SK-N-SH (cell line): Measurements from ENCODE around the gene RAPH1. TPM values are rescaled to one million over a fixed set of nuclear protein-coding genes. Genes with fewer than 3 reads are reported as not detected.

Experiments
- CTCF ChIA-PET: fragments of 300-600, 350-600 bp; formaldehyde crosslinking; extraction: SDS; loops from one replicate; lab custom pipeline; 2021; lab: Yijun Ruan, JAX
- POLR2A ChIA-PET: fragments of 350-600 bp; sonication (Branson Sonifier 250); formaldehyde crosslinking; extraction: SDS; loops from one replicate; lab custom pipeline; 2020; ENCODE audit warnings: antibody characterized with exemption, inconsistent platforms; lab: Yijun Ruan, JAX
- DNase-seq: peaks from one replicate; pipeline ENCODE4 v3.0.0; 2012
- H2AFZ ChIP-seq: fragments of 200-600 bp; sonication (generic); 2 replicates; pipeline ENCODE4 v1.8.1; 2016; ENCODE audit warnings: antibody characterized with exemption, mild to moderate bottlenecking, low read depth
- H3F3A ChIP-seq: fragments of 200-600 bp; sonication (generic); replicated peaks from 2 replicates; pipeline ENCODE3; 2016; ENCODE audit warnings: antibody characterized with exemption, mild to moderate bottlenecking; ENCODE audit not compliant: insufficient read depth
- H3K27ac ChIP-seq, 2 experiments: fragments of 200-500 bp in 1 of 2; fragments of 200-600 bp in 1 of 2; sonication (Bioruptor generic) in 1 of 2; sonication (generic), shearing (Covaris generic) in 1 of 2; 2 replicates each; pipeline versions ENCODE4 v1.5.1 to v1.6.1; 2014 to 2016; ENCODE audit warnings: low read depth in 2 of 2, inconsistent platforms in 1 of 2, low read length in 1 of 2, mild to moderate bottlenecking in 1 of 2, mixed read lengths in 1 of 2
- H3K27me3 ChIP-seq: fragments of 200-600 bp; sonication (generic), shearing (Covaris generic); 2 replicates; pipeline ENCODE4 v1.6.1; 2016; ENCODE audit warnings: mixed run types; ENCODE audit not compliant: insufficient read depth
- H3K36me3 ChIP-seq, 2 experiments: fragments of 200-500 bp in 1 of 2; fragments of 200-600 bp in 1 of 2; sonication (Bioruptor generic) in 1 of 2; sonication (generic) in 1 of 2; replicated peaks in 1 of 2; 2 replicates each; pipeline versions ENCODE3 to v1.5.1; 2014 to 2016; ENCODE audit warnings: low read length in 1 of 2, mild to moderate bottlenecking in 1 of 2; ENCODE audit not compliant: insufficient read depth in 2 of 2, control insufficient read depth in 1 of 2
- H3K4me1 ChIP-seq, 2 experiments: fragments of 200-500 bp in 1 of 2; fragments of 200-600 bp in 1 of 2; sonication (Bioruptor generic) in 1 of 2; sonication (generic), shearing (Covaris generic) in 1 of 2; 2 replicates each; pipeline versions ENCODE4 v1.5.1 to v1.6.1; 2014 to 2016; ENCODE audit warnings: low read depth in 1 of 2, low read length in 1 of 2, mixed run types in 1 of 2; ENCODE audit not compliant: insufficient read depth in 2 of 2, control insufficient read depth in 1 of 2
- H3K4me2 ChIP-seq: fragments of 200-600 bp; sonication (generic), shearing (Covaris generic); 2 replicates; pipeline ENCODE4 v1.6.1; 2017; ENCODE audit warnings: mixed run types
- H3K4me3 ChIP-seq, 2 experiments: fragments of 200-500 bp in 1 of 2; fragments of 200-600 bp in 1 of 2; sonication (Bioruptor generic) in 1 of 2; sonication (generic), shearing (Covaris generic) in 1 of 2; 2 replicates each; pipeline versions ENCODE4 v1.5.1 to v1.8.1; 2014 to 2016; ENCODE audit warnings: low read depth in 2 of 2, inconsistent platforms in 1 of 2, low read length in 1 of 2, mild to moderate bottlenecking in 1 of 2, mixed read lengths in 1 of 2, moderate library complexity in 1 of 2
- H3K79me2 ChIP-seq: fragments of 200-600 bp; sonication (generic); 2 replicates; pipeline ENCODE4 v1.8.1; 2017; ENCODE audit warnings: mild to moderate bottlenecking; ENCODE audit not compliant: insufficient read depth
- H3K9ac ChIP-seq: fragments of 200-600 bp; sonication (generic); 2 replicates; pipeline ENCODE4 v1.6.1; 2017; ENCODE audit warnings: mixed run types
- H3K9me2 ChIP-seq: fragments of 200-600 bp; sonication (generic); 2 replicates; pipeline ENCODE4 v1.6.1; 2017; ENCODE audit warnings: mixed run types
- H3K9me3 ChIP-seq: fragments of 200-600 bp; sonication (generic); 2 replicates; pipeline ENCODE4 v1.6.1; 2017; ENCODE audit warnings: mixed run types, mild to moderate bottlenecking, moderate library complexity
- H4K20me1 ChIP-seq: fragments of 200-600 bp; sonication (generic); 2 replicates; pipeline ENCODE4 v1.6.1; 2017; ENCODE audit warnings: mild to moderate bottlenecking, mixed run types; ENCODE audit not compliant: insufficient read depth
- ELF1 ChIP-seq: IDR thresholded peaks from 2 replicates; pipeline ENCODE4 v1.4.0; 2012
- EZH2phosphoT487 ChIP-seq: fragments of 200-600 bp; sonication (generic); IDR thresholded peaks from 2 replicates; pipeline ENCODE4 v1.6.1; 2017; ENCODE audit warnings: low read depth, mixed run types, mild to moderate bottlenecking, antibody characterized with exemption, moderate library complexity, borderline replicate concordance
- FOXM1 ChIP-seq: IDR thresholded peaks from 2 replicates; pipeline ENCODE4 v1.4.0; 2012; ENCODE audit warnings: low read depth, mild to moderate bottlenecking
- GATA2 ChIP-seq: sonication (generic); formaldehyde crosslinking; IDR thresholded peaks from 2 replicates; pipeline ENCODE4 v1.5.0; 2020; ENCODE audit warnings: mild to moderate bottlenecking, missing genetic modification reagents
- MXI1 ChIP-seq: IDR thresholded peaks from 2 replicates; pipeline ENCODE4 v1.6.1; 2012; ENCODE audit warnings: mild to moderate bottlenecking, low read depth, low read length, improper control_type of control experiment
- NFIC ChIP-seq: IDR thresholded peaks from 2 replicates; pipeline ENCODE4 v1.4.0; 2012; ENCODE audit warnings: borderline replicate concordance
- NRF1 ChIP-seq: IDR thresholded peaks from 2 replicates; pipeline ENCODE4 v1.6.1; 2012; ENCODE audit warnings: low read depth, mild to moderate bottlenecking, low read length
- POLR2AphosphoS5 ChIP-seq: IDR thresholded peaks from 2 replicates; pipeline ENCODE4 v1.6.1; 2012; ENCODE audit warnings: low read depth, low read length
- RCOR1 ChIP-seq: fragments of 150-350 bp; IDR thresholded peaks from 2 replicates; pipeline ENCODE4 v1.6.1; 2017; ENCODE audit warnings: antibody characterized with exemption, low read length
- TEAD4 ChIP-seq: IDR thresholded peaks from 2 replicates; pipeline ENCODE4 v1.4.0; 2012; ENCODE audit warnings: mild to moderate bottlenecking, borderline replicate concordance; ENCODE audit not compliant: insufficient read depth
- WGBS: methylation state at CpG from one replicate; pipeline ENCODE4 v1.1.6; 2017; ENCODE audit warnings: low lambda C conversion rate; 5-methylcytosine and 5-hydroxymethylcytosine counted together
- polyA plus RNA-seq, 3 experiments: library from polyadenylated mRNA; depleted of rRNA; stranded (reverse); fragments of >200 nt; gene quantifications; 2 replicates each; pipeline ENCODE4 v1.2.3, GENCODE V29; 2012
- TF ChIP-seq, protein P1 (sequence below): IDR thresholded peaks from 2 replicates; pipeline ENCODE4; 2012
- TF ChIP-seq, protein P2 (sequence below): IDR thresholded peaks from 2 replicates; pipeline ENCODE4 v1.4.0; 2012; ENCODE audit warnings: low read depth, borderline replicate concordance
- TF ChIP-seq, protein P3 (sequence below): fragments of 150-350 bp; IDR thresholded peaks from 2 replicates; pipeline ENCODE4 v1.6.1; 2017; ENCODE audit warnings: antibody characterized with exemption, low read length, low read depth, borderline replicate concordance
- TF ChIP-seq, protein P4 (sequence below): fragments of 200-600 bp; sonication (generic); IDR thresholded peaks from 2 replicates; pipeline ENCODE4 v1.6.1; 2017; ENCODE audit warnings: antibody characterized with exemption, mild to moderate bottlenecking, moderate library complexity

Gene RAPH1
- polyA plus RNA-seq, 1 of the 3 experiments (the other 2 are of a cell fraction): 6.7 TPM

DNA sequence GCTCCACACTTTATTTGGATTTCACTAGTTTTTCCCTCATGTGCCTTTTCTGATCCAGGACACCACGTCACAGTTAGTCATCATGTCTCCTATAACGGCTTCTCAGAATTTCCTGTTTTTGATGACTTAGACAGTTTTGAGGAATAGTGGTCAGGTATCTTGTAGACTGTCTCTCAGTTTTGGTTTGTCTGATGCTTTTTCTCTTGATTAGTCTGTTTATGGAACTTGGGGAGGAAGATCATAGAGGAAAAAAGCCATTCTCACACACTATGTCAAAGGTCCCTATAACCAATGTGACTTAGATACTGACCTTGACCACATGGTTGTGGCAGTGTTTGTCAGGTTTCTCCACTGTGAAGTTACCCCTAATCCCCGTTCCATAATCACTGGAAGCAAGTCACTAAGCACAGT, 89.0 kb downstream of the RAPH1 start (continued):
- TF ChIP-seq MXI1: no peak
- TF ChIP-seq, protein P1, sequence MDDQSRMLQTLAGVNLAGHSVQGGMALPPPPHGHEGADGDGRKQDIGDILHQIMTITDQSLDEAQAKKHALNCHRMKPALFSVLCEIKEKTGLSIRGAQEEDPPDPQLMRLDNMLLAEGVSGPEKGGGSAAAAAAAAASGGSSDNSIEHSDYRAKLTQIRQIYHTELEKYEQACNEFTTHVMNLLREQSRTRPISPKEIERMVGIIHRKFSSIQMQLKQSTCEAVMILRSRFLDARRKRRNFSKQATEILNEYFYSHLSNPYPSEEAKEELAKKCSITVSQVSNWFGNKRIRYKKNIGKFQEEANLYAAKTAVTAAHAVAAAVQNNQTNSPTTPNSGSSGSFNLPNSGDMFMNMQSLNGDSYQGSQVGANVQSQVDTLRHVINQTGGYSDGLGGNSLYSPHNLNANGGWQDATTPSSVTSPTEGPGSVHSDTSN: peak; percentile 49; the same call in 1 of the 2 replicates
- TF ChIP-seq NRF1: no peak
- no peak for TF ChIP-seq ELF1

DNA sequence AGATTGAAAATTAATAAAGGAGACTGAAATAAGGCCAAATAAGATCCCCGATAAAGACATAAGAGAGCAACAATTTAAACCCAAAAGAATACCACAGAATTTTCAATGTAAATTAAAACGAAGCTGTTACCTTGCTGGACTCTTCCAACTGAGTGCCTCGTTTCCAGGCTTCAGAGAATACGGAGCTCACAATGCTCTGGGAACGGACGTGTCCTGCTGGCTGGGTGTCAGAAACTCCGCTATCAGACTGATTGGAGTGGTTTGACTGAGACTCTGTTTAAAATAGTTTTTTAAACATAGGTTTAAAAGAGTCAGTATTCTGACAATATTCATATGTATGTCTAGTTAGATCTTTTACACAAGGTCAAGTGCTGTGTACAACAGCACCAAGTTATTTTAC, 90.4 kb downstream of the RAPH1 start:
- H3K4me2 ChIP-seq: no peak overlapping the region
- peaks cover 24% of the 10 kb centered on the region; the same call in 1 of the 2 replicates for H3K79me2 ChIP-seq
- CTCF ChIA-PET: interaction anchor here (1.1 kb wide), 1 partner anchor 10 kb away, joined by 4 read pairs; no protein-coding TSS in a partner anchor
- no peaks in the 10 kb centered on the region for H3K27me3 ChIP-seq
- TF ChIP-seq EZH2phosphoT487: no peak
- TF ChIP-seq FOXM1: no peak
- TF ChIP-seq, protein P2, sequence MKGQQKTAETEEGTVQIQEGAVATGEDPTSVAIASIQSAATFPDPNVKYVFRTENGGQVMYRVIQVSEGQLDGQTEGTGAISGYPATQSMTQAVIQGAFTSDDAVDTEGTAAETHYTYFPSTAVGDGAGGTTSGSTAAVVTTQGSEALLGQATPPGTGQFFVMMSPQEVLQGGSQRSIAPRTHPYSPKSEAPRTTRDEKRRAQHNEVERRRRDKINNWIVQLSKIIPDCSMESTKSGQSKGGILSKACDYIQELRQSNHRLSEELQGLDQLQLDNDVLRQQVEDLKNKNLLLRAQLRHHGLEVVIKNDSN: no peak
- TF ChIP-seq, protein P3, sequence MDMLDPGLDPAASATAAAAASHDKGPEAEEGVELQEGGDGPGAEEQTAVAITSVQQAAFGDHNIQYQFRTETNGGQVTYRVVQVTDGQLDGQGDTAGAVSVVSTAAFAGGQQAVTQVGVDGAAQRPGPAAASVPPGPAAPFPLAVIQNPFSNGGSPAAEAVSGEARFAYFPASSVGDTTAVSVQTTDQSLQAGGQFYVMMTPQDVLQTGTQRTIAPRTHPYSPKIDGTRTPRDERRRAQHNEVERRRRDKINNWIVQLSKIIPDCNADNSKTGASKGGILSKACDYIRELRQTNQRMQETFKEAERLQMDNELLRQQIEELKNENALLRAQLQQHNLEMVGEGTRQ: no peak
- no peak for TF ChIP-seq RCOR1
- TF ChIP-seq NRF1: no peak
- TF ChIP-seq GATA2 (CRISPR knock-in tag): no peak
- TF ChIP-seq, protein P4, sequence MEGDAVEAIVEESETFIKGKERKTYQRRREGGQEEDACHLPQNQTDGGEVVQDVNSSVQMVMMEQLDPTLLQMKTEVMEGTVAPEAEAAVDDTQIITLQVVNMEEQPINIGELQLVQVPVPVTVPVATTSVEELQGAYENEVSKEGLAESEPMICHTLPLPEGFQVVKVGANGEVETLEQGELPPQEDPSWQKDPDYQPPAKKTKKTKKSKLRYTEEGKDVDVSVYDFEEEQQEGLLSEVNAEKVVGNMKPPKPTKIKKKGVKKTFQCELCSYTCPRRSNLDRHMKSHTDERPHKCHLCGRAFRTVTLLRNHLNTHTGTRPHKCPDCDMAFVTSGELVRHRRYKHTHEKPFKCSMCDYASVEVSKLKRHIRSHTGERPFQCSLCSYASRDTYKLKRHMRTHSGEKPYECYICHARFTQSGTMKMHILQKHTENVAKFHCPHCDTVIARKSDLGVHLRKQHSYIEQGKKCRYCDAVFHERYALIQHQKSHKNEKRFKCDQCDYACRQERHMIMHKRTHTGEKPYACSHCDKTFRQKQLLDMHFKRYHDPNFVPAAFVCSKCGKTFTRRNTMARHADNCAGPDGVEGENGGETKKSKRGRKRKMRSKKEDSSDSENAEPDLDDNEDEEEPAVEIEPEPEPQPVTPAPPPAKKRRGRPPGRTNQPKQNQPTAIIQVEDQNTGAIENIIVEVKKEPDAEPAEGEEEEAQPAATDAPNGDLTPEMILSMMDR: no peak
- TF ChIP-seq POLR2AphosphoS5: no peak
- TF ChIP-seq TEAD4: no peak
- TF ChIP-seq NFIC: no peak
- no peak overlapping the region for H2AFZ ChIP-seq
- POLR2A ChIA-PET: no interaction called here
- no peak overlapping the region for H3K4me3 ChIP-seq
- no peaks in the 10 kb centered on the region for H4K20me1 ChIP-seq
- peaks cover 60 to 63% of the 10 kb centered on the region in 2 experiments for H3K36me3 ChIP-seq
- H3F3A ChIP-seq: peaks cover 27% of the 10 kb centered on the region
- H3K27ac ChIP-seq: peak overlapping the region in 1 of 2 experiments; percentile 61; a peak in 1 of 4 replicates
- H3K4me1 ChIP-seq: peaks cover 0 to 2% of the 10 kb centered on the region in 2 experiments; a peak in 1 of 4 replicates
- H3K9me3 ChIP-seq: no peaks in the 10 kb centered on the region
- DNase-seq: no peak
- WGBS: 94% methylated on average over 7 of the region's 7 CpGs
- no peak overlapping the region for H3K9ac ChIP-seq
- no peaks in the 10 kb centered on the region for H3K9me2 ChIP-seq
